ENCODE measurements around the gene OSBPL5.

- no peak for TF ChIP-seq CTCF (conservative IDR thresholded peaks at IDR 0.05; ENCODE audit: low read depth, low read length)
- TF ChIP-seq EZH2 (IDR thresholded peaks at IDR 0.05; ENCODE audit: low read length, unreplicated experiment), result no peak
- TF ChIP-seq EZH2phosphoT487 (IDR thresholded peaks at IDR 0.05; ENCODE audit: borderline replicate concordance, low read length), result no peak
Measured at GRCh38 chr11:3174387-3174786, 9.3 kb upstream of the OSBPL5 start.
